Erythroblast (primary cell): ENCODE data around the gene MAP3K19.
"Not testable (repeated sequence)": the region's sequence is repeated elsewhere in the genome, so short reads cannot be mapped to it uniquely, and the experiment has no call there.

Experiments used
- GATA1 ChIP-seq: IDR thresholded peaks from 2 replicates; pipeline ENCODE4 v1.6.1; 2011; ENCODE audit warnings: low read depth, mild to moderate bottlenecking, control low read depth, low read length, moderate library complexity
- POLR2A ChIP-seq: IDR thresholded peaks from 2 replicates; pipeline ENCODE4 v1.6.1; 2011; ENCODE audit warnings: mild to moderate bottlenecking, low read length

DNA sequence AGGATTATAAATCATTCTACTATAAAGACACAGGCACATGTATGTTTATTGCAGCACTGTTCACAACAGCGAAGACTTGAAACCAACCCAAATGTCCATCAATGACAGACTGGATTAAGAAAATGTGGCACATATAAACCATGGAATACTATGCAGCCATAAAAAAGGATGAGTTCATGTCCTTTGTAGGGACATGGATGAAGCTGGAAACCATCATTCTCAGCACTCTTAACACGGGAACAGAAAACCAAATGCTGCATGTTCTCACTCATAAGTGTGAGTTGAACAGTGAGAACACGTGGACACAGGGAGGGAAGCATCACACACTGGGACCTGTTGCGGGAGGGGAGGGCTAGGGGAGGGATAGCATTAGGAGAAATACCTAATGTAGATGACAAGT lies 42.4 kb upstream of the MAP3K19 start:
- TF ChIP-seq POLR2A, GATA1: not testable (repeated sequence)
